BJ (cell line): ENCODE results near the gene RAB3GAP2. TPM values are rescaled to one million over a fixed set of nuclear protein-coding genes. Genes with fewer than 3 reads are reported as not detected.

ENCODE experiments used
- CTCF ChIA-PET: fragments of 350-600 bp; formaldehyde crosslinking; extraction: SDS; loops from one replicate; lab custom pipeline; 2021; ENCODE audit warnings: antibody characterized with exemption, inconsistent platforms; lab: Yijun Ruan, JAX
- POLR2A ChIA-PET: fragments of 300-600 bp; sonication (Branson Sonifier 250); formaldehyde crosslinking; extraction: SDS; loops from one replicate; lab custom pipeline; 2021; ENCODE audit warnings: antibody characterized with exemption; lab: Charles Lee
- DNase-seq: peaks from one replicate; pipeline ENCODE4 v3.0.0-alpha.2; 2011; ENCODE audit warnings: low read depth
- H3K27me3 ChIP-seq: 2 replicates; pipeline ENCODE4 v1.6.0; 2011; ENCODE audit warnings: low read length; ENCODE audit not compliant: control insufficient read depth, insufficient read depth
- H3K36me3 ChIP-seq: 2 replicates; pipeline ENCODE4 v1.5.1; 2011; ENCODE audit warnings: low read length; ENCODE audit not compliant: control insufficient read depth, insufficient read depth
- H3K4me3 ChIP-seq: 2 replicates; pipeline ENCODE4 v1.5.1; 2011; ENCODE audit warnings: low read depth, mild to moderate bottlenecking, control low read depth, low read length
- polyA plus RNA-seq: library from polyadenylated mRNA; depleted of rRNA; stranded (reverse); fragments of >200 nt; gene quantifications from 2 replicates; pipeline ENCODE4 v1.2.3, GENCODE V29; 2011
- TF ChIP-seq, protein P1 (sequence below): IDR thresholded peaks from 2 replicates; pipeline ENCODE4 v1.5.1; 2011; ENCODE audit warnings: low read depth, mild to moderate bottlenecking, control low read depth, inconsistent platforms, low read length, moderate library complexity; ENCODE audit not compliant: insufficient read depth

Gene RAB3GAP2
- polyA plus RNA-seq, 1 experiment: 25.1 TPM

GRCh38 chr1:220298470-220299205 lies 26.4 kb upstream of the RAB3GAP2 start:
- CTCF ChIA-PET: interaction anchor here (0.8 to 3.1 kb wide), 4 partner anchors 11 to 478 kb away, joined by 3 to 26 read pairs (median 4); no protein-coding TSS in a partner anchor
- POLR2A ChIA-PET: no interaction called here
- no peak for DNase-seq
- H3K36me3 ChIP-seq: no peaks in the 10 kb centered on the region
- no peak overlapping the region for H3K4me3 ChIP-seq
- TF ChIP-seq, protein P1, sequence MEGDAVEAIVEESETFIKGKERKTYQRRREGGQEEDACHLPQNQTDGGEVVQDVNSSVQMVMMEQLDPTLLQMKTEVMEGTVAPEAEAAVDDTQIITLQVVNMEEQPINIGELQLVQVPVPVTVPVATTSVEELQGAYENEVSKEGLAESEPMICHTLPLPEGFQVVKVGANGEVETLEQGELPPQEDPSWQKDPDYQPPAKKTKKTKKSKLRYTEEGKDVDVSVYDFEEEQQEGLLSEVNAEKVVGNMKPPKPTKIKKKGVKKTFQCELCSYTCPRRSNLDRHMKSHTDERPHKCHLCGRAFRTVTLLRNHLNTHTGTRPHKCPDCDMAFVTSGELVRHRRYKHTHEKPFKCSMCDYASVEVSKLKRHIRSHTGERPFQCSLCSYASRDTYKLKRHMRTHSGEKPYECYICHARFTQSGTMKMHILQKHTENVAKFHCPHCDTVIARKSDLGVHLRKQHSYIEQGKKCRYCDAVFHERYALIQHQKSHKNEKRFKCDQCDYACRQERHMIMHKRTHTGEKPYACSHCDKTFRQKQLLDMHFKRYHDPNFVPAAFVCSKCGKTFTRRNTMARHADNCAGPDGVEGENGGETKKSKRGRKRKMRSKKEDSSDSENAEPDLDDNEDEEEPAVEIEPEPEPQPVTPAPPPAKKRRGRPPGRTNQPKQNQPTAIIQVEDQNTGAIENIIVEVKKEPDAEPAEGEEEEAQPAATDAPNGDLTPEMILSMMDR: no peak
- H3K27me3 ChIP-seq: no peaks in the 10 kb centered on the region

DNA sequence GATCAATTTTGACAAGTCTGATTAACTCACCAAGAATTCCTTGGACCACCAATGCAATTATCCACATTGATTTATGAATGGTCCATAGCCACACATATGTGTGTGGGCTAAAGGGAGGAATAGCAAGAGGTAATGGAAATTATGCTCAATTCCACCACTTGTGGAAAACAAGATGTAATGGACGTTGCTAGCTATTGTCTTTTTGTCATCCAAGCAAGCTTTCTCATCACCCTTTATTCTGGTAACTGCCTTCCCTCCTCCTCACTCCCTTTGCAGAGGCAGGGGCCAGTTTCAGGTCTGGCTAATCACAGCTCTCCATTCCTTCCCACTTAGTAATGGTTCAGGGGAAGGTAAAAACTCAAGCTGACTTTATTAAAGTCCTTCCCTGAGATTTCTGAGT lies 24.7 kb upstream of the RAB3GAP2 start:
- no peaks in the 10 kb centered on the region for H3K36me3 ChIP-seq
- no peaks in the 10 kb centered on the region for H3K27me3 ChIP-seq
- H3K4me3 ChIP-seq: no peak overlapping the region
- ChIA-PET CTCF (interaction anchor here (0.8 to 3.1 kb wide), 9 partner anchors 9 to 480 kb away, joined by 3 to 26 read pairs (median 4); no protein-coding TSS in a partner anchor), POLR2A (no interaction called here)
- no peak for DNase-seq
- TF ChIP-seq, protein P1: no peak

GRCh38 chr1:220294846-220295301 lies 22.6 kb upstream of the RAB3GAP2 start:
- Histone ChIP-seq H3K4me3 (no peak overlapping the region), H3K36me3 (no peaks in the 10 kb centered on the region), H3K27me3 (no peaks in the 10 kb centered on the region)
- CTCF ChIA-PET: interaction anchor here (1.0 to 2.2 kb wide), 6 partner anchors 31 to 439 kb away, joined by 3 to 10 read pairs (median 4); no protein-coding TSS in a partner anchor
- TF ChIP-seq, protein P1: no peak
- POLR2A ChIA-PET: no interaction called here
- DNase-seq: peak; percentile 47

DNA sequence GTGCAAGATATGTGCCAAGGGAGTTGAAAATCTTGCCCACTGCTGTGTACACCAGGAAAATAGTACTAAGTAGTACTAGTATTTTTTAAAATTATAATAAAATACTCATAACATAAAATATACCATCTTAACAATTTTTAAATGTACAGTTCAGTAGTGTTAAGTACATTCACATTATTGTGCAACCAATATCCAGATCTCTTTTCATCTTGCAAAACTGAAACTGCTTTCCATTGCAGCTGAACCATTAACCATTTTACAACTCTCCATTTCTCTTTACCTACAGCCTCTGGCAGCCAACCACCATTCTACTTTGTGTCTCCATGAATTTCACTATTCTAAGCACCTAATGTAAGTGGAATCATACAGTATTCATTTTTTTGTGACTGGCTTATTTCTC lies 19.3 kb upstream of the RAB3GAP2 start:
- TF ChIP-seq, protein P1: no peak
- ChIA-PET CTCF (interaction anchor here (2.3 kb wide), 1 partner anchor 11 kb away, joined by 17 read pairs; no protein-coding TSS in a partner anchor), POLR2A (no interaction called here)
- DNase-seq: no peak
- H3K4me3 ChIP-seq: no peak overlapping the region
- no peaks in the 10 kb centered on the region for H3K36me3 ChIP-seq
- H3K27me3 ChIP-seq: no peaks in the 10 kb centered on the region

DNA sequence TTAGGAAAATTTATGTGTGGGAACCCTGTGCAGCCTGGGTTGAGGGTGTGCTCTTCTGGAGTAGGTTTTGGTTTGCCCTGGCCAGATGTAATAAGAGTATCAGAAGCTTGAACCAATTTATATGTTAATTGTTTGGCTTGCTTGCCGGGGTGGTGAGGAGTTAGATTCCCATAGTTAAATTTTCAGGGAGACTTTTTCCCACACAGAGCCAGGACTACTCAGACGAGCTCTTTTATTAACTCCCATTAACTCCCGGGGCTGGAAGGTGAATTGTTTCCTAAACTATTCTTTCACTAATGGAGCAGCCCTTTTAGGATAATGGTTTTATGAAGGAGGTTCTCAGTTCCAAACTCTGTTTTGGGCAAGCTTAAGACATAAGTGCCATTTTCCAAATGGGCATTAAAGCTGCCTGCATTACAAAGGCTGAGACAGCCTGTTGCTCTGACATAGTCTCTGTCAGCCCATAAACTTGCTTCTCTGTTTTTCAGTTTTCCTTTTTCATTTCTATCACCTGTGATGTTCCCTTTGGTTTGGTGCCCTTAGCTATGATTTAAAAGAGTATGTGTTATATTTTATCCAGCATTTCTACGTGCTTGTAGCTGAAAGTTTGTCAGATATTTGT lies 18.0 kb upstream of the RAB3GAP2 start:
- ChIA-PET POLR2A (interaction anchor here (0.6 to 0.8 kb wide), 2 partner anchors 10 to 38 kb away, joined by 4 to 5 read pairs; no protein-coding TSS in a partner anchor), CTCF (interaction anchor here (0.7 to 2.3 kb wide), 6 partner anchors 9 to 505 kb away, joined by 3 to 17 read pairs (median 4); no protein-coding TSS in a partner anchor)
- Histone ChIP-seq H3K36me3 (no peaks in the 10 kb centered on the region), H3K4me3 (no peak overlapping the region), H3K27me3 (no peaks in the 10 kb centered on the region)
- no peak for DNase-seq
- TF ChIP-seq, protein P1: no peak
